ENCODE data around the gene NDC80.

DNA sequence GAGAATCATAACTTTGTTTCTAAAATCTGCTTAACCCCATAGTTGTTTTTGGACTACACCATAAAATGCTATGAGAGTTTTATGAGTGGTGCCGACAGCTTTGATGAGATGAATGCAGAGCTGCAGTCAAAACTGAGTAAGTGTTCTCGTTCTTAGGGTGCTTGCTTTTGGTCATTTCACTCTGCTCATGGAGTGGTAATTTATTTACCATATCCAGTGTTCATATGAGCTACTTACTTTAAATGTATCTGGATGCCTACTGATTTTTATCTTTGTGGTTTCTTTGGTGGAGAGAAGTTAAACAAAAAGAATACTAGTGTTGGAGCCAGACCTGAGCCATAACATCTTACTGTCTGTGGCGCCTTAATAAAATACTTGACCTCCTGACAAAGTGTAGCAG is 16.4 kb downstream of the NDC80 start:
- TF ChIP-seq, protein P1, sequence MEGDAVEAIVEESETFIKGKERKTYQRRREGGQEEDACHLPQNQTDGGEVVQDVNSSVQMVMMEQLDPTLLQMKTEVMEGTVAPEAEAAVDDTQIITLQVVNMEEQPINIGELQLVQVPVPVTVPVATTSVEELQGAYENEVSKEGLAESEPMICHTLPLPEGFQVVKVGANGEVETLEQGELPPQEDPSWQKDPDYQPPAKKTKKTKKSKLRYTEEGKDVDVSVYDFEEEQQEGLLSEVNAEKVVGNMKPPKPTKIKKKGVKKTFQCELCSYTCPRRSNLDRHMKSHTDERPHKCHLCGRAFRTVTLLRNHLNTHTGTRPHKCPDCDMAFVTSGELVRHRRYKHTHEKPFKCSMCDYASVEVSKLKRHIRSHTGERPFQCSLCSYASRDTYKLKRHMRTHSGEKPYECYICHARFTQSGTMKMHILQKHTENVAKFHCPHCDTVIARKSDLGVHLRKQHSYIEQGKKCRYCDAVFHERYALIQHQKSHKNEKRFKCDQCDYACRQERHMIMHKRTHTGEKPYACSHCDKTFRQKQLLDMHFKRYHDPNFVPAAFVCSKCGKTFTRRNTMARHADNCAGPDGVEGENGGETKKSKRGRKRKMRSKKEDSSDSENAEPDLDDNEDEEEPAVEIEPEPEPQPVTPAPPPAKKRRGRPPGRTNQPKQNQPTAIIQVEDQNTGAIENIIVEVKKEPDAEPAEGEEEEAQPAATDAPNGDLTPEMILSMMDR (IDR thresholded peaks at IDR 0.05), result no peak
- TF ChIP-seq POLR2A (IDR thresholded peaks at IDR 0.05), result no peak
